Stimulated activated CD4-positive, alpha-beta T cell treated with anti-CD3 and anti-CD28 coated beads, TNF-alpha, amount 100 ng/mL, for 1 hour (primary cell): ENCODE measurements around the gene TALDO1.
"Not testable (repeated sequence)": the region's sequence is repeated elsewhere in the genome, so short reads cannot be mapped to it uniquely, and the experiment has no call there.

Source experiments
- DNase-seq, 3 donors: peaks; one replicate each; pipeline ENCODE4 v3.0.0-alpha.2; 2020; ENCODE audit warnings: low read depth in 3 of 3, low spot score in 1 of 3

The TALDO1 gene

DNA sequence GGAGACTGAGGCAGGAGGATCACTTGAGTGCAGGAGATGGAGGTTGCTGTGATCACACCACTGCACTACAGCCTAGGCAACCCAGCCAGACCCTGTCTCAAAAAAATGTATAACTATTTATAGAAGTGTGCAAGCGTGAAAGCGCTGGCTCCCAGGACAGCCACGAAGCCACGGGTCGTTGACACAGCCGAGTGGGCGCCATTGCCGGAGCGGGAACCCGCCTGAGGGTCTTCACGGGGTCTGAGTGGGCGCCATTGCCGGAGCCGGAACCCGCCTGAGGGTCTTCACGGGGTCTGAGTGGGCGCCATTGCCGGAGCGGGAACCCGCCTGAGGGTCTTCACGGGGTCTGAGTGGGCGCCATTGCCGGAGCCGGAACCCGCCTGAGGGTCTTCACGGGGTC, 12.7 kb upstream of the TALDO1 start:
- not testable (repeated sequence) for DNase-seq

DNA sequence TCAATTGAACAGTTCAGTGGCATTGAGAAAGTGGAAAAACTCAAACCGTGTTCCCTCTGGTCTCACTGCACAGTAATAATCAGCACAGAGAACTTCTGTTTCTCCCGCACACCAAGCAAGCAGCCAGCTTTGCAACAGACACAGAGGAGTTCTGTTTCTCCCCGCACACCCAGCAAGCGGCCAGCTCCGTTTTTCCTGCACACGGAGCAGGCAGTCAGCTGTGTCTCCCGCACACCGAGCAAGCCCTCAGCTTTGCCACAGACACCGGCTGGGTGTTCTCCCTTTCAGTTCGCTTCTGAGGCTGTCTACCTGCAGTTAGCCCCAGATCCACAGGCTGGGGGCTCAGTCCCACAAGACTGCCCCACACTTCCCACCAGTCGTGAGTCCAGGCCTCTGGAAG, 9.9 kb upstream of the TALDO1 start:
- DNase-seq, result no peak

DNA sequence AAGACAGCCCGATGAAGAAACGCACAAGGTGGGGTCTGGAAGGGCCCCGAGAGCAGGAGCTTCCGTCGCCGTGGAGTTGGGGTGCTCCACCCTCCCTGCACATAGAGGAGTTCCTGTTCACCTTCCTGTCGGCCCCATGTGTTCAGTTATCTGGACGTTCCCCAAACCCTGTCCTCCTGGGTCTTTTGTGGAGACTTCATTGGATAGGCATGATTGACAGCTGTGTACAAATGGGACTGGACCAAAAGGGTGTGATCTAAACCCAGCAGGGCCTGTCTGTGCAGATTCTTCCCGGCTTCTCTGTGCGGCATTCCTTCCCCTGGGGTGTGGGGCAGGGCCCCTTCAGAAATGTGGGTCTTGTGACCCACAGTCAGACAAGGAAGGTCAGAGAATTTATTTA, 9.4 kb upstream of the TALDO1 start:
- DNase-seq, result not testable (repeated sequence)

- no peak for DNase-seq
Observed at GRCh38 chr11:742156-742546, 5.1 kb upstream of the TALDO1 start.

DNA sequence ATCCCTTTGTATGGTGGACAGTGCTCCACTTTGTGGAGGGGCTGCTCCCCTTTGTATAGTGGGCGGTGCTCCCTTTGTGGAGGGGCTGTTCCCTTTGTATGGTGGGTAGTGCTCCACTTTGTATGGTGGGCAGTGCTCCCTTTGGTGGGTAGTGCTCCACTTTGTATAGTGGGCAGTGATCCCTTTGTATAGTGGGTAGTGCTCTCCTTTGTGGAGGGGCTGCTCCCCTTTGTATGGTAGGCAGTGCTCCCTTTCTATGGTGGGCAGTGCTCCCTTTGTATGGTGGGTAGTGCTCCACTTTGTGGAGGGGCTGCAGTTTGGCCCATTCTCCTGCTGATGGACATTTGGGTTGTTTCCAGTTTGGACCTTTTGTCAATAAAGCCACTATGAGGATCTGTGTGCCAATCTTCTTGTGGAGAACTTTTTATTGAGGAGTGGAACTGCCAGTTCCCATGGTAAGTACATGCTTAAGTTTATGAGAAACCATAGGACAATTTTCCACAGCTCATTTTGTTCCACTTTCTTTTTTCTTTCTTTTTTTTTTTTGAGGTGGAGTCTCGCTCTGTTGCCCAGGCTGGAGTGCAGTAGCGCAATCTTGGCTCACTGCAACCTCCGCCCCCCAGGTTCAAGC, 4.6 kb upstream of the TALDO1 start:
- DNase-seq, result no peak

GRCh38 chr11:745428-745827, 1.8 kb upstream of the TALDO1 start:
- no peak for DNase-seq

GRCh38 chr11:746289-747157, 741 bp upstream of the TALDO1 start:
- DNase-seq, result no peak

DNA sequence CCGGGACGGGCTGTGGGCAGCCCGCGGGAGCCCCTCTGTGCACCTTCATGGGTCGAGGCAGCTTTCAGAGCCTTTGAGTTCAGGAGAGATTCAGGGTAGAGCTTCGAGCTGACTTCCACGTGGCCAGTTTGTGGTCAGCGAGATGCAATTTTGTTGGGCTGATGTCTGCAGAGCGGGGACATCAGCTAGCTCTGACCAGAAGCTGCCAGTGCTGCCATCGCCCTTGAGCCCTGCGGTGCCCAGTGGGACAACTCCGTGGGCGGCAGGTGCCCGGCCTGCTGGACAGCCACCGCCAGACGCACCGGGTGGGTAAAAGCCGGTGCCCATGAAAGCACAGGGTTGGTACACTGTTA, 719 bp downstream of the TALDO1 start:
- no peak for DNase-seq

DNA sequence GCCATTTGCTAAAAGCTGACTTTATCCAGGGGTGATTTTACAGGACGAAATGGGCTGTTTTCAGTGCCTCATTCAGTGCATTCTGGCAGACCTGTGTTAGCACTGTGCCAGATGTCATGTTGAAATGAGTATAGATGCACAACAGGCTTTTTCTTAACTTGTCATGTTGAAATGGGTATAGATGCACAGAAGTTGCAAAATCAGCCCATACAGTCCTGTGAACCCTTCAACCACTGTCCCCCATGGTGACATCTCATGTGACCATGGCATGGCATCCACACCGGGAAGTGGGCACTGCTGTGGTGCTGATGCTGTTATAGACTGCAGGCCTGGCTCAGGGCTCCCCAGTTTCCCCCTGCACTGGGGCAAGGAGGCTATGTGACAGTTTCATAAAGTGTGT, 2.5 kb downstream of the TALDO1 start:
- DNase-seq, result no peak

GRCh38 chr11:760236-760635, 13.0 kb downstream of the TALDO1 start:
- DNase-seq, result no peak

DNA sequence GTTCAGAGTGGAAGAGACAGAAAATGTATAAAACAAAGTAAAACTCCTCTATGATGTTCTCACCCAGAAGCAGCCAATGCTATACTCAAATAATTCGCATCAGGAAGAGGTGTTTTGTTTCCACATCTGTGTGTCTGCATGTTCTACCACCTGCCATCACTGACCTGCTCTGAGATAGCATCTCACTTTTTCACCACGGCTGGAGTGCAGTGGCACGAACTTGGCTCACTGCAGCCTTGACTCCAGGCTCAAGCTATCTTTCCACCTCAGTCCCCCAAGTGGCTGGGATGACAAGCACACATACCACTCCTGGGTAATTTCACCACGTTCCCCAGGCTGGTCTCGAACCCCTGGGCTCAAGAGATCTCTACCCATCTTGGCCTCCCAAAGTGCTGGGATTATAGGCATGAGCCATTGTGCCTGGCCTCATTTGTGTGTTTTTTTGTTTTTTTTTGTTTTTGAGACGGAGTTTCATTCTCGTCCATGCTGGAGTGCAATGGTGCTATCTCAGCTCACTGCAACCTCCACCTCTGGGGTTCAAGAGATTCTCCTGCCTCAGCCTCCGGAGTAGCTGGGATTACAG, 14.4 kb downstream of the TALDO1 start:
- no peak for DNase-seq

GRCh38 chr11:762421-763072, 15.3 kb downstream of the TALDO1 start:
- DNase-seq, result no peak

DNA sequence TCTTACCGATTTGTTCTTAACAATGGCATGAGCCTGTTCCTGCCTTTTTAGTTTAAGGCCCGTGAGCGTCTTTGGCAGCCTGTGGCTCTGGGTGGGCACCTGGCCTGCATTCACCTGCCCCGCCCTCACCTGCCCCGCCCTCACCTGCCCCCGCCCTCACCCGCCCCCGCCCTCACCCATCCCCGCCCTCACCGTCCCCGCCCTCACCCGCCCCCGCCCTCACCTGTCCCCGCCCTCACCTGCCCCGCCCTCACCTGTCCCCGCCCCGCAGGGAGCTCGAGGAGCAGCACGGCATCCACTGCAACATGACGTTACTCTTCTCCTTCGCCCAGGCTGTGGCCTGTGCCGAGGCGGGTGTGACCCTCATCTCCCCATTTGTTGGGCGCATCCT, 15.8 kb downstream of the TALDO1 start:
- DNase-seq, result no peak

DNA sequence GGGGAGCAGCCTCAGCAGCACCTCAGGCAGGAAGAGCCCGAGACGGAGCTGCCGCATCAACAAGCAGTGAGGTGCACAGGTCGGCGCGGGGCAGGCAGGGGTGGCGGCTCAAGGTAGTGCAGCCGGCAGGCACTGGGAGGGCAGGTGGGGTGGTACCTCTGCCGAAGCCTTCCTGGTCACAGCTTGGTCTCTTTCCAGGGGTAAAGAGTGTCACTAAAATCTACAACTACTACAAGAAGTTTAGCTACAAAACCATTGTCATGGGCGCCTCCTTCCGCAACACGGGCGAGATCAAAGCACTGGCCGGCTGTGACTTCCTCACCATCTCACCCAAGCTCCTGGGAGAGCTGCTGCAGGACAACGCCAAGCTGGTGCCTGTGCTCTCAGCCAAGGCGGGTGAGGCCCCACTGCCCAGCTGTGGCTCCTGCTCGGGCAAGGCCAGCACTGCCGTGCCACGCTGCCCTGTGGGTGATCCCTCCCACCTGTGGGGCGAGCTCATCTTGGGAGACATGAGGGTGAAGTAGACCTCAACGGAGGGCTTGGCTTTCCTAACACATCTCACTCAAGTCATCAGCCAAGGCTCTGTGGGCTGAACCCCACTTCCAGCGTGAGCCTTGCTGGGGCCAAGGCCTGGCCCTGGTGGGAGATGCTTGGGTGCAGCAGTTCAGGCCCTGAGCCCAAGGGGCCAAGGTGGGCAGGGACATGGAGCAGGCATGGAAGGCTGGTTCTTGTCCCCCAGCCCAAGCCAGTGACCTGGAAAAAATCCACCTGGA, 16.5 kb downstream of the TALDO1 start:
- DNase-seq, result no peak

DNA sequence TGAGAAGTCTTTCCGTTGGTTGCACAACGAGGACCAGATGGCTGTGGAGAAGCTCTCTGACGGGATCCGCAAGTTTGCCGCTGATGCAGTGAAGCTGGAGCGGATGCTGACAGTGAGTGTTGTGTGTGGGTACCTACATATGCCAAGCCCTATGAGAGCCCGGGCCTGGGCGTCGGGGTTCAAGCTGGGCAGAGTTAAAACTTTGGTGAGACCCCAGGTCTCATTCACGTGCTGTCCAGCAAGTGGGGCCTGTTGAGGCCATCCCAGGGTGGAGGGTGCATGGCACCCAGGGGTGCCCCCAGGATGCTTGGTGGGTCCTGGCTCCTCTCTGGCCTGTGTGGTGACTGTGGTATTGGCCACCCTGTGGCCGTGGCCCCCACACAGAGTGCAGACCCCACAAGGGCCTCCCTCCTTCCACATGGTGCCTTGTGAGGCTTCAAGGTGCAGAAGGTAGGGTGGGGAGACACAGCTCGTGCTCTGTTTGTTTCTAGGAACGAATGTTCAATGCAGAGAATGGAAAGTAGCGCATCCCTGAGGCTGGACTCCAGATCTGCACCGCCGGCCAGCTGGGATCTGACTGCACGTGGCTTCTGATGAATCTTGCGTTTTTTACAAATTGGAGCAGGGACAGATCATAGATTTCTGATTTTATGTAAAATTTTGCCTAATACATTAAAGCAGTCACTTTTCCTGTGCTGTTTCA, 17.2 kb downstream of the TALDO1 start:
- DNase-seq, result no peak

DNA sequence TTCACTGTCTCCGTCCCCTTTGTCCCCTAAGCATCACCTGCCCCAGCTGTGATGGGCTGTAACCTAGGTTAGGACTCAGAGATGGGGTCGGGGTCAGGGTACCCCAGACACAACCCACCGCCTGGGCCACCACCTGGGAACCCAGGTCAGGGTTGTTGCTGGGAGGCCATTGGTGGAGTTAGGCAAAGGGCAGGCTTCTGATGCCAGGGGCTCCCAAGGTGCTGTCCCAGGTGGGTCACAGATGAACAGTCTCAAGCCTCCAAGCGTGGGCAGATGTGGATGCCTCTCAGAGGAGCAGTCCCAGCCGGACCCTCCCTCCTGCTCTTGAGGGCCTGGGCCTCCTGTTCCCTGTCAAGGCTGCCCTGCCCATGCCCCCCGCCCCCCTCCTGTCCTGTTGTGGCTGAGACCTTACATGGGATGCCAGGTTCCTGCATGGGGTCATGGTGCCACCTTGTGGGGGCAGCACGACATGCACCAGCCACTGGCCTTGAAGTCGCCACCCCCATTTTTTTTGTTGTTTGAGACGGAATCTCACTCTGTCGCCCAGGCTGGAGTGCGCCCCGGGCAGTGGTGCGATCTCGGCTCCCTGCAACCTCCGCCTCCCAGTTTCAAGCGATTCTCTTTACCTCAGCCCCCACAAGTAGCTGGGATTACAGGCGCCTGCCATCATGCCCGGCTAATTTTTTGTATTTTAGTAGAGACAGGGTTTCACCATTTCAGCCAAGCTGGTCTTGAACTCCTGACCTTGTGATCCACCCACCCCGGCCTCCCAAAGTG, 17.9 kb downstream of the TALDO1 start:
- DNase-seq, result peak; percentile 29 to 54 (median 34)

DNA sequence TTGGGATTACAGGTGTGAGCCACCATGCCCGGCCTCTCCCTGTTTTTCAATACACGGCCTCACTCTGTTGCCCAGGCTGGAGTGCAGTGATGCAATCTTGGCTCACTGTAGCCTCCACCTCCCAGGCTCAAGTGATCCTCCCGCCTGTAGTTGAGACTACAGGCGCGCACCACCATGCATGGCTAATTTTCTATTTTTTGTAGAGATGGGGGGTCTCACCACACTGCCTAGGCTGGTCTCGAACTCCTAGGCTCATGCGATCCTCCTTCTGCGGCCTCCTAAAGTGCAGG, 18.5 kb downstream of the TALDO1 start:
- DNase-seq, result no peak

GRCh38 chr11:766106-766935, 19.1 kb downstream of the TALDO1 start:
- no peak for DNase-seq

DNA sequence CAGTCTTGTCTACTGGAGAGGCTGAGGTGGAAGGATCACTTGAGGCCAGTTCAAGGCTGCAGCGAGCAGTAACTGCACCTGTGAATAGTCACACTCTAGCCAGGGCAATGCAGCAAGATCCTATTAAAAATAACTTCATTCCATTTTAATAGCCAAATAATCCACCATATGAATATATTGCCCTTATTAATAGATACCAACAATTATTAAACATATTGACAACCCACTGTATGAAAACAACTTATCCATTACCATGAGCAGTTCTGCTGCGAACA, 19.6 kb downstream of the TALDO1 start:
- no peak for DNase-seq
